ENCODE results near the gene STPG3.
"Not testable (repeated sequence)": the region's sequence is repeated elsewhere in the genome, so short reads cannot be mapped to it uniquely, and the experiment has no call there.

Gene STPG3

DNA sequence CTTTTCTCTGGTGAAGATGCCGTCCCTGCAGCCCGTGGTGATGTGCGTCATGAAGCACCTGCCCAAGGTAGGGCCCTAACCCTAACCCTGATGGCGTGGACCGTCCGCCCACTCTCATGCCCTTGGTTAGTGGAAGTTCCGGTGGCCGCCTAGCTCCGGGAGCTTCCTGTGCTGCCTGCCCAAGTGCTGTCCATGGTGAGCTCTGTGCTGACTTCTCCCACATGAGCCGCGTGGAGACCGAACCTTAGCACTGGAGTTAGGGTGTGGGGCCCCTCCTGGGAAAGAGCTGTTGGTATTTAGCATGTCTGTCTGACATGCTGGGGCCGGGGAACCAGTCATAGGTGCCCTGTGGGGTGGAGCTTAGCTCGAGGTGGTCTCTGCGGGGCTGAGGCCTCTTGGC lies 5.3 kb downstream of the STPG3 start:
- Histone ChIP-seq H3K4me1 (ENCODE audit: control insufficient read depth, insufficient read depth, low read depth, low read length) (peaks cover 27% of the 10 kb centered on the region), H2BK5ac (ENCODE audit: low read depth, low read length, poor library complexity, severe bottlenecking) (no peak overlapping the region), H3K9me3 (ENCODE audit: control insufficient read depth, low read length) (no peaks in the 10 kb centered on the region), H2AK5ac (ENCODE audit: low read length, severe bottlenecking) (no peak overlapping the region), H3K23ac (ENCODE audit: low read length in 2 of 2) (no peak overlapping the region), H3K4me2 (ENCODE audit: low read length, poor library complexity, severe bottlenecking) (peak overlapping the region; percentile 89), H3K27me3 (ENCODE audit: control insufficient read depth in 1 of 2, insufficient read depth in 1 of 2, low read length in 2 of 2) (no peaks in the 10 kb centered on the region), H3K4ac (ENCODE audit: low read depth in 1 of 2, low read length in 2 of 2) (no peak overlapping the region), H3K14ac (ENCODE audit: low read length in 2 of 2) (peak overlapping the region in 1 of 2 experiments; percentile 93), H3K4me3 (ENCODE audit: insufficient read depth in 1 of 2, low read depth in 1 of 2, low read length in 2 of 2) (peak overlapping the region in 1 of 2 experiments; percentile 97), H2BK15ac (ENCODE audit: low read depth, poor library complexity, severe bottlenecking) (no peak overlapping the region), H3K36me3 (ENCODE audit: control insufficient read depth in 1 of 2, insufficient read depth in 2 of 2, low read depth in 1 of 2, low read length in 2 of 2) (peaks cover 12 to 34% of the 10 kb centered on the region in 2 experiments), H3K79me1 (replicated peaks; ENCODE audit: low read length, poor library complexity, severe bottlenecking) (peaks cover 14% of the 10 kb centered on the region), H4K8ac (ENCODE audit: low read length) (no peak overlapping the region), H3K9ac (ENCODE audit: low read length) (peak overlapping the region; percentile 90), H2BK120ac (ENCODE audit: low read depth, low read length) (no peak overlapping the region), H4K91ac (ENCODE audit: low read length) (no peak overlapping the region), H3K18ac (ENCODE audit: low read depth in 1 of 2, low read length in 2 of 2) (no peak overlapping the region), H2AFZ (ENCODE audit: low read depth, low read length) (no peak overlapping the region), H2BK12ac (ENCODE audit: low read length in 2 of 2) (no peak overlapping the region), H3K27ac (ENCODE audit: low read length, poor library complexity, severe bottlenecking) (no peak overlapping the region)
- no peak for DNase-seq
- WGBS = 93% methylated on average over 15 of the region's 15 CpGs

DNA sequence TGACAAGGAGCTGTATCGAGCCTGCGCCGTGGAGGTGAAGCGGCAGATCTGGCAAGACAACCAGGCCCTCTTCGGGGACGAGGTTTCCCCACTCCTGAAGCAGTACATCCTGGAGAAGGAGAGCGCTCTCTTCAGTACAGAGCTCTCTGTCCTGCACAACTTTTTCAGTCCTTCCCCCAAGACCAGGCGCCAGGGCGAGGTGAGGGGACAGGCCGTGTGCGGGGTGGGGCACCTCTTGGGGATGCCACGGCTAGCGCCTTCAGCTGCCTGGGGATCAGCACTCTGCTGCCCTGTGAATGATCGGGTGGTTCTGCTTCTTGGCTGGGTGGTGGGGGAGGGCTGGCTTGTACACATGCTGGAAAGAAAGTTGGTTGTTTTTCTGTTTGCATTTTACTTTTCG lies 5.8 kb downstream of the STPG3 start:
- no peak overlapping the region for H3K27ac ChIP-seq (ENCODE audit: low read length, poor library complexity, severe bottlenecking)
- H2BK120ac ChIP-seq (ENCODE audit: low read depth, low read length) = no peak overlapping the region
- H3K4ac ChIP-seq (ENCODE audit: low read depth in 1 of 2, low read length in 2 of 2) = no peak overlapping the region
- no peaks in the 10 kb centered on the region for H3K27me3 ChIP-seq (ENCODE audit: control insufficient read depth in 1 of 2, insufficient read depth in 1 of 2, low read length in 2 of 2)
- no peak overlapping the region for H4K91ac ChIP-seq (ENCODE audit: low read length)
- H3K23ac ChIP-seq (ENCODE audit: low read length in 2 of 2) = no peak overlapping the region
- no peak overlapping the region for H2BK15ac ChIP-seq (ENCODE audit: low read depth, poor library complexity, severe bottlenecking)
- H3K4me3 ChIP-seq (ENCODE audit: insufficient read depth in 1 of 2, low read depth in 1 of 2, low read length in 2 of 2) = peak overlapping the region in 1 of 2 experiments; percentile 97
- peaks cover 28% of the 10 kb centered on the region for H3K4me1 ChIP-seq (ENCODE audit: control insufficient read depth, insufficient read depth, low read depth, low read length)
- 99% methylated on average over 15 of the region's 15 CpGs for WGBS
- no peak overlapping the region for H2BK5ac ChIP-seq (ENCODE audit: low read depth, low read length, poor library complexity, severe bottlenecking)
- H4K8ac ChIP-seq (ENCODE audit: low read length) = no peak overlapping the region
- no peak overlapping the region for H3K14ac ChIP-seq (ENCODE audit: low read length in 2 of 2)
- no peak for DNase-seq
- no peak overlapping the region for H3K18ac ChIP-seq (ENCODE audit: low read depth in 1 of 2, low read length in 2 of 2)
- no peaks in the 10 kb centered on the region for H3K9me3 ChIP-seq (ENCODE audit: control insufficient read depth, low read length)
- no peak overlapping the region for H3K4me2 ChIP-seq (ENCODE audit: low read length, poor library complexity, severe bottlenecking)
- peaks cover 18% of the 10 kb centered on the region for H3K79me1 ChIP-seq (replicated peaks; ENCODE audit: low read length, poor library complexity, severe bottlenecking)
- no peak overlapping the region for H2BK12ac ChIP-seq (ENCODE audit: low read length in 2 of 2)
- H3K9ac ChIP-seq (ENCODE audit: low read length) = peak overlapping the region; percentile 90
- H2AFZ ChIP-seq (ENCODE audit: low read depth, low read length) = no peak overlapping the region
- H3K36me3 ChIP-seq (ENCODE audit: control insufficient read depth in 1 of 2, insufficient read depth in 2 of 2, low read depth in 1 of 2, low read length in 2 of 2) = peaks cover 12 to 37% of the 10 kb centered on the region in 2 experiments
- H2AK5ac ChIP-seq (ENCODE audit: low read length, severe bottlenecking) = no peak overlapping the region

DNA sequence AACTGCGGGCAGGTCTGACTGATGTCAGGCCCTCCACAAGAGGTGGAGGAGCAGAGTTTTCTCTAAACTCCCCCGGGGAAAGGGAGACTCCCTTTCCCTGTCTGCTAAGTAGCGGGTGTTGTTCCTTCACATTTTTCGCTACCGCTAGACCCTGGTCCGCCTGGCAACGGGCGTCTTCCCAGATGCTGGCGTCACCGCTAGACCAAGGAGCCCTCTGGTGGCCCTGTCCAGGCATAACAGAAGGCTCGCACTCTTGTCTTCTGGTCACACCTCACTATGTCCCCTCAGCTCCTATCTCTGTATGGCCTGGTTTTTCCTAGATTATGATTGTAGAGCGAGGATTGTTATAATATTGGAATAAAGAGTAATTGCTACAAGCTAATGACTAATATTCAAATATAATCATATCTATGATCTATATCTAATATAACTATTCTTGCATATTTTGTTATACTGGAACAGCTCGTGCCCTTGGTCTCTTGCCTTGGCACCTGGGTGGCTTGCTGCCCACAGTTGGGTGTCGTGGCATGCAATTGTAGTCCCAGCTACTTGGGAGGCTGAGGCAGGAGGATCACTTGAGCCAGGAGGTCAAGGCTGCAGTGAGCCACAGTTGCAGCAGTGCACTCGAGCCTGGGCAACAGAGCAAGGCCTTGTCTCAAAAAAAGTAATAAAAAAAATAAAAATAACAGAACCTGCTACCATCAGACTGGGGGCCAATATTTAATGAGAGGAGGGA lies 11.3 kb downstream of the STPG3 start:
- not testable (repeated sequence) for H2AK5ac ChIP-seq (ENCODE audit: low read length, severe bottlenecking)
- WGBS = 44% methylated on average over 9 of the region's 15 CpGs

DNA sequence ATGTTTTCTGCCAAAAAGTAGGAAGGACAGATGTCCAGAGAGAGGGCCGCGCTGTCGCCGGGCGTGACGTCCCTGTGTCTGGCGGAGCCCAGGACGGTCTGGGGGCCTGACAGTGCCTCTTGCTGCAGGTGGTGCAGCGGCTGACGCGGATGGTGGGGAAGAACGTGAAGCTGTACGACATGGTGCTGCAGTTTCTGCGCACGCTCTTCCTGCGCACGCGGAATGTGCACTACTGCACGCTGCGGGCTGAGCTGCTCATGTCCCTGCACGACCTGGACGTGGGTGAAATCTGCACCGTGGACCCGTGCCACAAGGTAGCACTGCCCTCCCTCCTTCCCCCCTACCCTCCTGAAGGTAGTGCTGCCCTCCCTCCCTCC lies 11.8 kb downstream of the STPG3 start:
- no peak overlapping the region for H3K4ac ChIP-seq (ENCODE audit: low read depth in 1 of 2, low read length in 2 of 2)
- peak overlapping the region; percentile 87 for H4K8ac ChIP-seq (ENCODE audit: low read length)
- H2AFZ ChIP-seq (ENCODE audit: low read depth, low read length) = no peak overlapping the region
- no peak overlapping the region for H3K14ac ChIP-seq (ENCODE audit: low read length in 2 of 2)
- H2AK5ac ChIP-seq (ENCODE audit: low read length, severe bottlenecking) = no peak overlapping the region
- peaks cover 53 to 73% of the 10 kb centered on the region in 2 experiments for H3K36me3 ChIP-seq (ENCODE audit: control insufficient read depth in 1 of 2, insufficient read depth in 2 of 2, low read depth in 1 of 2, low read length in 2 of 2)
- H4K91ac ChIP-seq (ENCODE audit: low read length) = peak overlapping the region; percentile 66
- no peak overlapping the region for H3K4me2 ChIP-seq (ENCODE audit: low read length, poor library complexity, severe bottlenecking)
- no peak overlapping the region for H2BK15ac ChIP-seq (ENCODE audit: low read depth, poor library complexity, severe bottlenecking)
- no peak for DNase-seq
- H3K18ac ChIP-seq (ENCODE audit: low read depth in 1 of 2, low read length in 2 of 2) = peak overlapping the region in 1 of 2 experiments; percentile 28
- no peaks in the 10 kb centered on the region for H3K9me3 ChIP-seq (ENCODE audit: control insufficient read depth, low read length)
- H2BK12ac ChIP-seq (ENCODE audit: low read length in 2 of 2) = peak overlapping the region in 1 of 2 experiments; percentile 61
- no peak overlapping the region for H2BK120ac ChIP-seq (ENCODE audit: low read depth, low read length)
- no peak overlapping the region for H3K9ac ChIP-seq (ENCODE audit: low read length)
- H3K4me1 ChIP-seq (ENCODE audit: control insufficient read depth, insufficient read depth, low read depth, low read length) = peaks cover 12% of the 10 kb centered on the region
- no peak overlapping the region for H3K27ac ChIP-seq (ENCODE audit: low read length, poor library complexity, severe bottlenecking)
- H3K27me3 ChIP-seq (ENCODE audit: control insufficient read depth in 1 of 2, insufficient read depth in 1 of 2, low read length in 2 of 2) = no peaks in the 10 kb centered on the region
- 96% methylated on average over 24 of the region's 24 CpGs for WGBS
- H3K4me3 ChIP-seq (ENCODE audit: insufficient read depth in 1 of 2, low read depth in 1 of 2, low read length in 2 of 2) = no peak overlapping the region
- H3K23ac ChIP-seq (ENCODE audit: low read length in 2 of 2) = no peak overlapping the region
- peaks cover 43% of the 10 kb centered on the region for H3K79me1 ChIP-seq (replicated peaks; ENCODE audit: low read length, poor library complexity, severe bottlenecking)
- H2BK5ac ChIP-seq (ENCODE audit: low read depth, low read length, poor library complexity, severe bottlenecking) = no peak overlapping the region

More for the DNA sequence above, 11.3 kb downstream of the STPG3 start:
- not testable (repeated sequence) for H3K4me2 ChIP-seq (ENCODE audit: low read length, poor library complexity, severe bottlenecking); H2BK15ac ChIP-seq (ENCODE audit: low read depth, poor library complexity, severe bottlenecking); H3K4me1 ChIP-seq (ENCODE audit: control insufficient read depth, insufficient read depth, low read depth, low read length); H2AFZ ChIP-seq (ENCODE audit: low read depth, low read length); H3K18ac ChIP-seq (ENCODE audit: low read depth in 1 of 2, low read length in 2 of 2); H3K9me3 ChIP-seq (ENCODE audit: control insufficient read depth, low read length); H3K4ac ChIP-seq (ENCODE audit: low read depth in 1 of 2, low read length in 2 of 2); H3K27ac ChIP-seq (ENCODE audit: low read length, poor library complexity, severe bottlenecking); H4K91ac ChIP-seq (ENCODE audit: low read length); H3K27me3 ChIP-seq (ENCODE audit: control insufficient read depth in 1 of 2, insufficient read depth in 1 of 2, low read length in 2 of 2); H2BK120ac ChIP-seq (ENCODE audit: low read depth, low read length); H2BK5ac ChIP-seq (ENCODE audit: low read depth, low read length, poor library complexity, severe bottlenecking); H3K9ac ChIP-seq (ENCODE audit: low read length); H4K8ac ChIP-seq (ENCODE audit: low read length); H3K14ac ChIP-seq (ENCODE audit: low read length in 2 of 2); H3K4me3 ChIP-seq (ENCODE audit: insufficient read depth in 1 of 2, low read depth in 1 of 2, low read length in 2 of 2); H2BK12ac ChIP-seq (ENCODE audit: low read length in 2 of 2); H3K23ac ChIP-seq (ENCODE audit: low read length in 2 of 2)
- Histone ChIP-seq H3K36me3 (ENCODE audit: control insufficient read depth in 1 of 2, insufficient read depth in 2 of 2, low read depth in 1 of 2, low read length in 2 of 2) (peaks cover 50 to 70% of the 10 kb centered on the region in 2 experiments), H3K79me1 (replicated peaks; ENCODE audit: low read length, poor library complexity, severe bottlenecking) (peaks cover 41% of the 10 kb centered on the region)
- peak; percentile 67 for DNase-seq

Data from mesenchymal stem cell (in vitro differentiated cells and primary cell).